HepG2 (cell line): ENCODE data around the gene HSPB6. TPM values are rescaled to one million over a fixed set of nuclear protein-coding genes. Genes with fewer than 3 reads are reported as not detected.
A peak's percentile ranks its signal among the peaks of the same experiment; 100 is the strongest.

Experiments
- AKAP8 ChIP-seq: sonication (generic); formaldehyde crosslinking; IDR thresholded peaks from 2 replicates; pipeline ENCODE4 v1.5.1; 2020; ENCODE audit warnings: mild to moderate bottlenecking, missing genetic modification reagents
- CCDC6 ChIP-seq: sonication (generic); formaldehyde crosslinking; IDR thresholded peaks from 2 replicates; pipeline ENCODE4 v1.8.1; 2022; ENCODE audit warnings: mild to moderate bottlenecking, missing genetic modification reagents, moderate library complexity
- CENPT ChIP-seq: sonication (generic); formaldehyde crosslinking; IDR thresholded peaks from 2 replicates; pipeline ENCODE4 v1.8.0; 2022; ENCODE audit warnings: low read depth, mild to moderate bottlenecking, moderate library complexity, missing genetic modification reagents
- CHCHD3 ChIP-seq: sonication (generic); formaldehyde crosslinking; IDR thresholded peaks from 2 replicates; pipeline ENCODE4 v1.8.0; 2022; ENCODE audit warnings: mild to moderate bottlenecking, missing genetic modification reagents, moderate library complexity
- ELF3 ChIP-seq: IDR thresholded peaks from 2 replicates; pipeline ENCODE4 v1.6.1; 2016; ENCODE audit warnings: missing genetic modification reagents, missing compliant biosample characterization
- FOXA3 ChIP-seq: IDR thresholded peaks from 2 replicates; pipeline ENCODE4 v1.6.1; 2016; ENCODE audit warnings: missing genetic modification reagents, missing compliant biosample characterization
- GABPB1 ChIP-seq: IDR thresholded peaks from 2 replicates; pipeline ENCODE4 v1.6.1; 2016; ENCODE audit warnings: mild to moderate bottlenecking, missing genetic modification reagents, moderate library complexity, missing compliant biosample characterization
- GATAD1 ChIP-seq: IDR thresholded peaks from 2 replicates; pipeline ENCODE4 v1.6.1; 2016; ENCODE audit warnings: missing genetic modification reagents, missing compliant biosample characterization
- HOXA3 ChIP-seq: sonication (generic); formaldehyde crosslinking; IDR thresholded peaks from 2 replicates; pipeline ENCODE4 v1.5.0; 2020; ENCODE audit warnings: missing genetic modification reagents
- NFYB ChIP-seq: sonication (generic); formaldehyde crosslinking; IDR thresholded peaks from 2 replicates; pipeline ENCODE4 v1.4.0; 2020; ENCODE audit warnings: missing genetic modification reagents
- NR2C2 ChIP-seq: sonication (generic); formaldehyde crosslinking; IDR thresholded peaks from 2 replicates; pipeline ENCODE4 v1.4.0; 2020; ENCODE audit warnings: missing genetic modification reagents, mild to moderate bottlenecking, moderate library complexity, borderline replicate concordance
- PHF21A ChIP-seq: sonication (generic); formaldehyde crosslinking; IDR thresholded peaks from 2 replicates; pipeline ENCODE4 v1.5.0; 2020; ENCODE audit warnings: mild to moderate bottlenecking, missing genetic modification reagents
- REPIN1 ChIP-seq: sonication (generic); formaldehyde crosslinking; IDR thresholded peaks from 2 replicates; pipeline ENCODE4 v1.8.0; 2022; ENCODE audit warnings: missing genetic modification reagents, low read depth, mild to moderate bottlenecking, borderline replicate concordance
- SAP130 ChIP-seq: IDR thresholded peaks from 2 replicates; pipeline ENCODE4 v1.6.1; 2016; ENCODE audit warnings: low read depth
- SETDB1 ChIP-seq: sonication (generic); formaldehyde crosslinking; IDR thresholded peaks from 2 replicates; pipeline ENCODE4 v1.5.1; 2020; ENCODE audit warnings: missing genetic modification reagents, mild to moderate bottlenecking, borderline replicate concordance
- TAF1 ChIP-seq: sonication (generic); formaldehyde crosslinking; IDR thresholded peaks from 2 replicates; pipeline ENCODE4 v1.4.0; 2020; ENCODE audit warnings: missing genetic modification reagents
- TBX2 ChIP-seq: sonication (generic); formaldehyde crosslinking; IDR thresholded peaks from 2 replicates; pipeline ENCODE4 v1.5.0; 2020; ENCODE audit warnings: missing genetic modification reagents, mild to moderate bottlenecking, borderline replicate concordance
- THAP11 ChIP-seq: IDR thresholded peaks from 2 replicates; pipeline ENCODE4 v1.6.1; 2016; ENCODE audit warnings: missing biosample characterization, missing genetic modification reagents
- THRA ChIP-seq: sonication (generic); formaldehyde crosslinking; IDR thresholded peaks from 2 replicates; pipeline ENCODE4 v1.4.0; 2020; ENCODE audit warnings: missing genetic modification reagents, borderline replicate concordance
- ZBTB2 ChIP-seq: sonication (generic); formaldehyde crosslinking; IDR thresholded peaks from 2 replicates; pipeline ENCODE4 v1.8.0; 2022; ENCODE audit warnings: low read depth, missing genetic modification reagents
- ZFY ChIP-seq: sonication (generic); formaldehyde crosslinking; IDR thresholded peaks from 2 replicates; pipeline ENCODE4 v1.4.0; 2020; ENCODE audit warnings: missing genetic modification reagents
- ZNF619 ChIP-seq: sonication (generic); formaldehyde crosslinking; IDR thresholded peaks from 2 replicates; pipeline ENCODE4 v1.4.0; 2020; ENCODE audit warnings: mild to moderate bottlenecking, missing genetic modification reagents
- ZNF713 ChIP-seq: sonication (generic); formaldehyde crosslinking; IDR thresholded peaks from 2 replicates; pipeline ENCODE4 v1.4.0; 2020; ENCODE audit warnings: mild to moderate bottlenecking, missing genetic modification reagents
- ZNF773 ChIP-seq: sonication (generic); formaldehyde crosslinking; IDR thresholded peaks from 2 replicates; pipeline ENCODE4 v1.4.0; 2020; ENCODE audit warnings: missing genetic modification reagents, borderline replicate concordance
- polyA plus RNA-seq, 8 experiments: library from polyadenylated mRNA; depleted of rRNA in 3 of 8; stranded (reverse) in 7 of 8; unstranded in 1 of 8; fragments of >200 nt; fragmentation: Illumina TruSeq in 4 of 8; extraction: Trizol in 4 of 8; gene quantifications; 2 replicates each; pipeline versions ENCODE4 v1.2.1 to v1.2.3, GENCODE V29; 2011 to 2016; ENCODE audit warnings: low read depth in 4 of 8, missing spikeins in 1 of 8, mixed read lengths in 1 of 8; ENCODE audit not compliant: insufficient read depth in 1 of 8
- total RNA-seq, 5 experiments: library from RNA; depleted of rRNA; stranded (reverse); fragments of >200 nt; fragmentation: Illumina TruSeq; extraction: Trizol; gene quantifications; 2 replicates each; pipeline ENCODE4 v1.2.3, GENCODE V29; 2016; ENCODE audit warnings: low read depth in 1 of 5
- TF ChIP-seq, protein P1 (sequence below): sonication (generic); formaldehyde crosslinking; IDR thresholded peaks from 2 replicates; pipeline ENCODE4 v1.4.0; 2020; ENCODE audit warnings: mild to moderate bottlenecking, missing genetic modification reagents
- TF ChIP-seq, protein P2 (sequence below): sonication (generic); formaldehyde crosslinking; IDR thresholded peaks from 2 replicates; pipeline ENCODE4 v1.4.0; 2020; ENCODE audit warnings: missing genetic modification reagents

Gene HSPB6
- total and polyA plus RNA-seq, 2 of the 13 experiments (the other 11 are each of a cell fraction or from before 2014, with no cell fraction given), result 0.18 TPM; not detected in 1

DNA sequence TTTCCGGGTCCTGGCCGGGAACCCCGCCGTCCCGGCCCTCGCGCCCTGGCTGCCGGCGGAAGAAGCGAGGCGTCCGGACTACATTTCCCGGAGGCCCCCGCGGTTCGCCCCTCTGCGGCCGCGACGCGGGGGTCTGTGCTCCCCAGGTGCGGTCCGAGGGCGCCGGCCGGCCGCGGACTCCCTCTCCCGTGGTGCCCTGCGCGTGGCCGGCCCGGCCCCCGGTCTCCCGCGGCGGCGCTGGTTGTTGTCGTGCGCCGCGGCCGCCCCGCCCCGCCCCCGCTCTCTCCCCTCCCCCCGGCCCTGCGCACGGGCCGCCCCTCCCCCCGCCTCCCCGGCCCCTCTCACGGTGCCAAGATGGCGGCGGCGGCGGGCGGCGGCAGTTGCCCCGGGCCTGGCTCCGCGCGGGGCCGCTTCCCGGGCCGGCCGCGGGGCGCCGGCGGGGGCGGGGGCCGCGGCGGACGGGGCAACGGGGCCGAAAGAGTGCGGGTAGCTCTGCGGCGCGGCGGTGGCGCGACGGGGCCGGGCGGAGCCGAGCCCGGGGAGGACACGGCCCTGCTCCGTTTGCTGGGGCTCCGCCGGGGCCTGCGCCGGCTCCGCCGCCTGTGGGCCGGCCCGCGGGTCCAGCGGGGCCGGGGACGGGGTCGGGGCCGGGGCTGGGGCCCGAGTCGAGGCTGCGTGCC, 39.0 kb downstream of the HSPB6 start, which contains the start of gene KMT2B (continued):
- TF ChIP-seq ELF3 (CRISPR knock-in tag) (peak; percentile 51; the same call in 1 of the 2 replicates), FOXA3 (CRISPR knock-in tag) (no peak), REPIN1 (CRISPR knock-in tag) (no peak), TAF1 (CRISPR knock-in tag) (0 out of 2 replicates have a peak, but pooled peaks have one; percentile 5), GATAD1 (peak; percentile 17; the same call in 1 of the 2 replicates), SETDB1 (CRISPR knock-in tag) (no peak), ZBTB2 (CRISPR knock-in tag) (peak; percentile 92), CENPT (CRISPR knock-in tag) (no peak), NR2C2 (peak; percentile 77; the same call in 1 of the 2 replicates), TBX2 (0 out of 2 replicates have a peak, but pooled peaks have one; percentile 2), GABPB1 (CRISPR knock-in tag) (peak; percentile 72), AKAP8 (CRISPR knock-in tag) (no peak), ZNF619 (CRISPR knock-in tag) (no peak), THAP11 (CRISPR knock-in tag) (peak; percentile 95), SAP130 (peak; percentile 28; the same call in 1 of the 2 replicates), ZFY (CRISPR knock-in tag) (peak; percentile 12), CHCHD3 (CRISPR knock-in tag) (no peak), CCDC6 (no peak), THRA (CRISPR knock-in tag) (no peak), HOXA3 (CRISPR knock-in tag) (peak; percentile 53; the same call in 1 of the 2 replicates), ZNF713 (no peak), ZNF773 (CRISPR knock-in tag) (no peak), NFYB (CRISPR knock-in tag) (0 out of 2 replicates have a peak, but pooled peaks have one; percentile 9), PHF21A (CRISPR knock-in tag) (no peak)
- TF ChIP-seq, protein P1, sequence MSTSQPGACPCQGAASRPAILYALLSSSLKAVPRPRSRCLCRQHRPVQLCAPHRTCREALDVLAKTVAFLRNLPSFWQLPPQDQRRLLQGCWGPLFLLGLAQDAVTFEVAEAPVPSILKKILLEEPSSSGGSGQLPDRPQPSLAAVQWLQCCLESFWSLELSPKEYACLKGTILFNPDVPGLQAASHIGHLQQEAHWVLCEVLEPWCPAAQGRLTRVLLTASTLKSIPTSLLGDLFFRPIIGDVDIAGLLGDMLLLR, result no peak
- TF ChIP-seq, protein P2, sequence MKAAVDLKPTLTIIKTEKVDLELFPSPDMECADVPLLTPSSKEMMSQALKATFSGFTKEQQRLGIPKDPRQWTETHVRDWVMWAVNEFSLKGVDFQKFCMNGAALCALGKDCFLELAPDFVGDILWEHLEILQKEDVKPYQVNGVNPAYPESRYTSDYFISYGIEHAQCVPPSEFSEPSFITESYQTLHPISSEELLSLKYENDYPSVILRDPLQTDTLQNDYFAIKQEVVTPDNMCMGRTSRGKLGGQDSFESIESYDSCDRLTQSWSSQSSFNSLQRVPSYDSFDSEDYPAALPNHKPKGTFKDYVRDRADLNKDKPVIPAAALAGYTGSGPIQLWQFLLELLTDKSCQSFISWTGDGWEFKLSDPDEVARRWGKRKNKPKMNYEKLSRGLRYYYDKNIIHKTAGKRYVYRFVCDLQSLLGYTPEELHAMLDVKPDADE, result 0 out of 2 replicates have a peak, but pooled peaks have one; percentile 4
